Esophagus mucosa (tissue), 1 donor: Measurements from ENCODE around the gene CLTCL1. TPM values are rescaled to one million over a fixed set of nuclear protein-coding genes. Genes with fewer than 3 reads are reported as not detected.

Experiments
- ATAC-seq: fragments of 200-7000 bp; cut with Tn5 transposase; one replicate; pipeline ENCODE4 v1.9.1; 2020
- total RNA-seq: library from RNA; stranded (reverse); gene quantifications from one replicate; pipeline ENCODE4 v1.2.4, GENCODE V29; 2023
- donor health status: DM: yes; HTN: yes; CAD: no.

CLTCL1 gene
- total RNA-seq, 1 donor from 2014 or later, result 6.8 TPM

DNA sequence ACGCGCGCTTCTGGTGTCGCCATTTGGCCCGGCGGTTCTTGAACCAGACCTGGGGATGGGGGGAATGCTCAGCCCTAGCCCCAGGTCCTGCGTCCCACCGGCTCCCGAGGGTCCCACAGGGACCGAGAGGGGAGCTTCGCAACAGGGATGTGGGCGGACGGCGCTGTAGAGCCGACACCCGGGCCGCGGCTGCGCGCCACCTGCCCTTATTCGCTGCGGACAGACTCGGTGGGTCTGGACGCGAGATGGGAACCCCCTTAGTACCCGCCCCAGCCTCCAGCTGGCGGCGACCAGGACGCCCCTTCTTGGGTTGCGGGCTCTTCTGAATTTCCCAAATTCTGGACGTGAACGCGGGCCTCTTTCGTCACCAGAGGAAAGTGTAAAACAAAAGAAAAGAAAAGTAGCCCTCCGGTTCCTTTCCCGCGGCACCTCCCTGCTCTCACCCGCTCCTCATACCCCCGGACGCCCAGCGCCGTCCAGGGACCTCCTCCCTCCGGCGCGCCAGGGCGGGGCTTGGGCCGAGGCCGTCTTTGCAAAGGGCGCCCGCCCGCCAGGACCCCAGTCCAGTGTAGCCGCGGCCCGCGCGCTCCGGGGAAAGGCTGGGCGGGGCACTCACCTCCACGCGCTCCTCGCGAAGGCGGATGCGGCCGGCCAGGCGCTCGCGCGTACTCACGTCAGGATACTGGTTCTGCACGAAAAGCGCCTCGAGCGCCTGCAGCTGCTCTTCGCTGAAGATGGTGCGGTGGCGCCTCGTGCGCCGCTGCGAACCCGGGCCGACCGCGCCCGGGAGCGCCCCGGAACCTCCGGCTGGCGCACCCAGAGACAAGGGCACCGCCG is 142.3 kb downstream of the CLTCL1 start:
- ATAC-seq, result peak; percentile 49

DNA sequence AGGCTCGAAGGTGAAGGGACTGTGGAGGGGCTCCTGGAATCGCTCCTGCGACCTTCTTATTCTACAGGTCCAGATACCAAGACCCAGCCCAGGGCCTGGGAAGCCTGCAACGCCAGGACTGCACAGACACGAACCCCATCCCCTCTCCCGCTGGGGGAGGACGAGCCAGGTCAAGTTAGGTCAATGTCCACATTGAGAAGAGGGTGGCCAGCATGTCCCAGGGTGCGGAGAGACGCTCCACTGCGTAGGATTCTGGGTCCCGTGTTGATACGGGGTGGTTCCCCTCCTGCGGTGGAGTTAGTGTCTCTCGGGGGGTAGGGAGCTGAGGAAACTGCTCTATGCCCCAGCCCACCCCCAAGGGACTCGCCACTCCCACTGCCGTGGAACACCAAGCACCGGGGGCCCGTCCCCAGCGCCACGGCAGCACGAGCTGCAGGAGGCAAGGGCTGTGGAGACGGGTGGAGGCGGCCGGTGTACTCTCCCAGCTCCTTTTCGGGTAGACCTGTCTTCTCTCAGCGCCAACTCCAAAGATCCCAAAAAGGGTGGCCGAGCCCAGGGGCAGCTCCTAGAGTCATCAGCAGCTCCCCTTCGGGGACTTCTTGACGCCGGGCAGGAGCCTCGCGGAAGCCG is 143.0 kb downstream of the CLTCL1 start:
- no peak for ATAC-seq

DNA sequence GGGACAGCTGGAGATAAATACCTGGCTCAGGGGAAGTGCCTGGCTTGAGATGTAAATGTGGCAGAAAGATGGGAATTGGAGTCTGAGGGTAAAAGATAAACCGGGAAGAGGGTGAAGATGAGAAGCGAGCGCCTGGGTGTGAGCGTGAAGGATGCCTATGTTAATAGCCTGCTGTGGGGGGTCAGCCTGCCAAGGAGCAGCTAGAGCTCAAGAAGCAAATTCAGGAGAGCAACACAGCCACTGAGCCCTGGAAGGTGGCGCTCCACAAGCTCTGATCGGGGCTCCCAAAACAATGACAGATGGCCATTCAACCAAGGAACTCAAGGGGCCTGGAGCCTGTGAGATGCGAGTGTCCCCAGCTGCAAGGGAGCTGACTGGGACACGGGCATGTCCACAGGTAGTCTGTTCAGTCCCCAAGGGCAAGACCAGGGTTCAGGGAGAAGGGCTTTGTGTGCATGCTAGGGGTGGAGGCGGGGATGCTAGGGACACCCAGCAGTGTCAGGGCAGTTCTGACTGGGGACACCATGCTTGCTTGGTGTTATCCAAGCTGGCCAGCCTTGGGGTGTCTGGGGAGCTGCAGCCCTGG is 144.2 kb downstream of the CLTCL1 start:
- no peak for ATAC-seq

GRCh38 chr22:19146215-19146968 is 145.1 kb downstream of the CLTCL1 start:
- ATAC-seq, result no peak

DNA sequence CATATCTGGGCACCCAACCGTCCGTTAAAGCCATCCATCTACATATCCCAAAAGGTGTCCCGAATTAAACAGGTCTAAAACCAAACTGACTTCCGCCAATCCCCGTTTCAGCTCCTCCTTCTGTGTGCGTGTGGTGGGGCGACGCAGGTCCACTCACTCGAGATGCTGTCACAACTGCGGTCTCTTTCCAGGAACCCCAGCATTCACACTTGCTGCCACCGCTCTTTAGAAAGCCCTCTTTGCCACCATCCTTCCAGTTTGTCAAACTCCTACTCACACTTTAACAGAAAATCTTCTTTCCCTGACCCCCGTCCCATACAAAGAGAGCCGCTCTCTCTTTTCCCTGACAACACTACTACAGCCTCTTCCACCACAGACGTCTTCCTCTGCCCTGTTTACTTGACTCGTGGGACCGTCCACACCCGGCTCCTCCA is 147.5 kb downstream of the CLTCL1 start:
- ATAC-seq, result peak; percentile 17

DNA sequence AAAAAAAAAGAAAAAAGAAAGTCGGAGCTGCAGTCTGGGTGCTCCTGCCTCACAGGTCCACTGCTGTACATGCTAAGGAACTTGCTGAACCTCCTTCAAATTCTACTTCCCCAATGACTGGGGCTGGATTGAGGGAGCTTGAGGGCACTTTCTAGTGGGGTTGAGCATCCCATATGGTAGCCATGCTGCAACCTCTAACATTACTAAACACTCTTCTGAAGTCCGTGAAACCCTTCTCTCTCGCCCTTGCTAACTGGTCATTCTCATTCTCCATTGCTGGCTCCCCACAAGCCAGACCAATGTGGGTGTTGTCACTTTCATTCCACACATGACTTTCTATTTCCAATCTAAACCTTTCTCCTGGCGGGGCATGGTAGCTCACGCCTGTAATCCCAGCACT is 148.3 kb downstream of the CLTCL1 start:
- no peak for ATAC-seq

DNA sequence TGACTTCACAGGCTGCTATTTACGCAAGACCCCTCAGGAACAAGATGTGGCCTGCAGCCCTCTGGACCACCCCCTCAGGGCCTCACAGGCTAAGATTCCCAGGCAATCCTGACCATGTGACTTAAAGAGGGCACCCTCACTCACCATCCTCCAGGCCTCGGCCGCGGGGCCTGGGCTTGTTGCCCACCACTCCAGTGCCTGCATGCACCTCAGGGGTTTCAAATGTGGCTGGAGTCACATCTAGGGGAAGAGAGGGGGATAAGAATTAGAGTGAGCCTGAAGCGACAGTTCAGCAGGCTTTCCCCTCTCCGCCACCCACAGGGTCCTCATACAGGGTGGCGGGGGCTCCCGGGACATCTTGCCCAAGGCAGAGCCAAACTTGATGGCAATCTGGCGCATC is 149.1 kb downstream of the CLTCL1 start:
- no peak for ATAC-seq

DNA sequence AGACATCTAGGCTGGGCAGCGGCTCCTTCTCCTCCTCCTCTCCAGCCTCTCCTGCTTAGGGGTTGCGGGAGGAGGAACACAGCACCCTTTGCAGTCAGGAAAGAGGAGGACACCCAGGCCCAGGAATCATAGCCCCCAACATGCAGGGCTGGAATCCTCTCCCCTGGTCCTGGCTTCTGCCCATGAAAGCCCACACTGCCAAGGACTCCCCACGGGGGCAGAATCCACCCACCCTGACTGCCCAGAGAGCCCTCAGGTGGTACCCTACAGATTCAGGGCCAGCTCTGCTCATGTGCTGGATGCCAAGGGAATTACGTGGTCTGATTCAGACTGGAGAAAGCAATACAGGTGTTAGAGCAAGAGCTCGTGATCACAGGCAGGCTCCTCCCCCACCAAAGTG is 151.5 kb downstream of the CLTCL1 start:
- no peak for ATAC-seq

DNA sequence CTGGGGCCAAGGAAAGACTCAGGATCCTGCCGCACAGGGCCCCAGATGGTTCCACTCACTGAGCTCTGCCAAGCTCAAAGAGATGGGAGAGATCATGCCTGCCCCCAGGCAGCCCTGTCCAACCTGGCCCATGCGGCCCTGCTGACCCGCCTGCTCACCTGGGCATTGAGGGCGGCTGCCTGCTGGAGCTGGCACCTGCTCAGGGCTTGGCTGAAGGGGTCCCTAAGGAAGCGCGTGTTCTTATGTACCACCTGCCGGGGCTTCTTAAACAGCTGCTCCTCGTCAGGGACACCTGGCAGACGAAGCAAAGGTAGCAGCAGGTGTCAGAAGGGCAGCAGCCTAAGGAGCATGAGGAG is 152.5 kb downstream of the CLTCL1 start:
- ATAC-seq, result no peak

- no peak for ATAC-seq
Measured at GRCh38 chr22:19138217-19139000, 153.1 kb downstream of the CLTCL1 start.

- ATAC-seq, result no peak
Measured at GRCh38 chr22:19137384-19138216, 153.9 kb downstream of the CLTCL1 start.

- no peak for ATAC-seq
Measured at GRCh38 chr22:19136915-19137314, 154.6 kb downstream of the CLTCL1 start.

- ATAC-seq, result no peak
Measured at GRCh38 chr22:19134874-19135273, 156.6 kb downstream of the CLTCL1 start.

DNA sequence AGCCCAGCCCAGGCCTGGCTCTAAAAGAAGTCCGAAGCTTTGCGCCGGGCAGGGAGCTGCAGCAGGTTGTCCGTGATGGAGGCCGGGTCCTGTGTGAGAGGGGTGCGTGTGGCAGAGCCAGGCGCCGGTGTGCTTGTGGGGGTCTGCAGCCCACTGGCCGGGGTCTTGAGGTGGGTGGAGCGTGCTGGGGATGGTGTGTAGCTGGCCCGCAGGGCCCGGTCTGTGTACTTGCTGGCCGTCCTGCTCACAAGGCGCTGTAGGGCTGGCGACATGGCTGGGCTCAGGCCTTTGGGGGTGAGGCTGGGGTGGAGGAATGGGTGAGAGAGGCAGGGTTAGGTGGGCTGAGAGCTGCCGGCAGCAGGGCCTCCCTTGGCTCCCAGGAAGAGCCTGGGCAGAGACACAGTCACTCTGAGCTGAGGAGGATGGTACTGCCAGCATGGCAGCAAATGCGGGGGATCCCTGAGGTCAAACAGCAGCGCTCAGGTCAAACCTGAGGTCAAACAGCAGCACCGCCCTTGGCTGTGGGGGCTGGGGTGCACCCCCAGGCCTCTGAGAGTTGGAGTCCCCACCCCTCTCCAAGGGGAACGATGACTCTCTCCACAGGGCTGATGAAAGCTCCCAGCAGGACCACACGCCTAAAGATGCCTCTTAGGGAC is 157.2 kb downstream of the CLTCL1 start:
- no peak for ATAC-seq

GRCh38 chr22:19133561-19133960 is 158.0 kb downstream of the CLTCL1 start:
- no peak for ATAC-seq

GRCh38 chr22:19132693-19133400 is 158.7 kb downstream of the CLTCL1 start:
- no peak for ATAC-seq

DNA sequence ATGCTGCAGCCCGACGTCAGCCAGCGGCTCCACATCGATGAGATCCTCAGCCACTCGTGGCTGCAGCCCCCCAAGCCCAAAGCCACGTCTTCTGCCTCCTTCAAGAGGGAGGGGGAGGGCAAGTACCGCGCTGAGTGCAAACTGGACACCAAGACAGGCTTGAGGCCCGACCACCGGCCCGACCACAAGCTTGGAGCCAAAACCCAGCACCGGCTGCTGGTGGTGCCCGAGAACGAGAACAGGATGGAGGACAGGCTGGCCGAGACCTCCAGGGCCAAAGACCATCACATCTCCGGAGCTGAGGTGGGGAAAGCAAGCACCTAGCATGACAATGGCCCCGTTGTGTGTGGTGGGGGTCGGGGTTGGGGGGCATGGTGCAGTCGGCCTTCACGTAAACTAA is 159.4 kb downstream of the CLTCL1 start:
- ATAC-seq, result no peak

DNA sequence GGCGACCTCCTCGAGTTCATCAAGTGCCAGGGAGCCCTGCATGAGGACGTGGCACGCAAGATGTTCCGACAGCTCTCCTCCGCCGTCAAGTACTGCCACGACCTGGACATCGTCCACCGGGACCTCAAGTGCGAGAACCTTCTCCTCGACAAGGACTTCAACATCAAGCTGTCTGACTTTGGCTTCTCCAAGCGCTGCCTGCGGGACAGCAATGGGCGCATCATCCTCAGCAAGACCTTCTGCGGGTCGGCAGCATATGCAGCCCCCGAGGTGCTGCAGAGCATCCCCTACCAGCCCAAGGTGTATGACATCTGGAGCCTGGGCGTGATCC is 159.9 kb downstream of the CLTCL1 start:
- ATAC-seq, result no peak

- no peak for ATAC-seq
Measured at GRCh38 chr22:19130959-19131684, 160.4 kb downstream of the CLTCL1 start, which contains the start of gene TSSK2. Gene TSSK2, plus strand, starts transcription at chr22:19131308. Its CDS starts 92 bp downstream, at chr22:19131400.
